WTC11 (cell line): ENCODE results near the gene TNPO1. TPM values are rescaled to one million over a fixed set of nuclear protein-coding genes. Genes with fewer than 3 reads are reported as not detected.

Experiments used
- ATAC-seq: fragments of 200-7000 bp; cut with Tn5 transposase; 2 replicates; pipeline ENCODE4 v1.10.0; 2021; ENCODE audit warnings: mild to moderate bottlenecking, moderate library complexity
- CTCF ChIA-PET: fragments of 300-600 bp; sonication (Branson Sonifier 250); formaldehyde crosslinking; loops from one replicate; lab custom pipeline; 2021; ENCODE audit warnings: antibody characterized with exemption; lab: Charles Lee
- POLR2A ChIA-PET: fragments of 350-600 bp; sonication (Branson Sonifier 250); formaldehyde crosslinking; loops from one replicate; lab custom pipeline; 2021; ENCODE audit warnings: antibody characterized with exemption; lab: Charles Lee
- DNase-seq: peaks from one replicate; pipeline ENCODE4 v3.0.0; 2021; ENCODE audit warnings: low spot score
- H3K27ac Mint-ChIP-seq: 2 replicates; pipeline ENCODE4 v1.8.0; 2021; ENCODE audit warnings: mixed read lengths
- H3K27me3 Mint-ChIP-seq: 2 replicates; pipeline ENCODE4 v1.8.0; 2021; ENCODE audit warnings: low read depth, mild to moderate bottlenecking, moderate library complexity, mixed read lengths
- H3K36me3 Mint-ChIP-seq: 2 replicates; pipeline ENCODE4 v1.8.0; 2021; ENCODE audit warnings: mixed read lengths
- H3K4me1 Mint-ChIP-seq: 2 replicates; pipeline ENCODE4 v1.8.0; 2022; ENCODE audit warnings: mixed read lengths
- H3K4me3 Mint-ChIP-seq: 2 replicates; pipeline ENCODE4 v1.8.0; 2021; ENCODE audit warnings: mild to moderate bottlenecking, moderate library complexity, mixed read lengths
- H3K9me3 Mint-ChIP-seq: 2 replicates; pipeline ENCODE4 v1.8.0; 2021; ENCODE audit warnings: mixed read lengths
- ARID4B ChIP-seq: sonication (generic); formaldehyde crosslinking; IDR thresholded peaks from 2 replicates; pipeline ENCODE4 v1.8.0; 2023; ENCODE audit warnings: missing genetic modification reagents, mild to moderate bottlenecking, borderline replicate concordance
- ATF1 ChIP-seq: sonication (generic); formaldehyde crosslinking; IDR thresholded peaks from 2 replicates; pipeline ENCODE4 v1.8.1; 2023; ENCODE audit warnings: mild to moderate bottlenecking, moderate library complexity, missing genetic modification reagents
- ATF3 ChIP-seq: sonication (generic); formaldehyde crosslinking; conservative IDR thresholded peaks from 2 replicates; pipeline ENCODE4 v1.8.1; 2022; ENCODE audit warnings: mild to moderate bottlenecking, missing genetic modification reagents
- CBFB ChIP-seq: sonication (generic); formaldehyde crosslinking; IDR thresholded peaks from 2 replicates; pipeline ENCODE4 v1.8.1; 2022; ENCODE audit warnings: mild to moderate bottlenecking, low read depth, missing genetic modification reagents
- CREM ChIP-seq: sonication (generic); formaldehyde crosslinking; IDR thresholded peaks from 2 replicates; pipeline ENCODE4 v1.8.1; 2022; ENCODE audit warnings: mild to moderate bottlenecking, missing genetic modification reagents, moderate library complexity
- ERG ChIP-seq: fragments of 250-450 bp; sonication (Bioruptor Pico); IDR thresholded peaks from 2 replicates; pipeline ENCODE4 v1.8.0; 2021; ENCODE audit warnings: mild to moderate bottlenecking
- ESRRA ChIP-seq: sonication (generic); formaldehyde crosslinking; IDR thresholded peaks from 2 replicates; pipeline ENCODE4 v1.8.1; 2022; ENCODE audit warnings: mild to moderate bottlenecking, missing genetic modification reagents, borderline replicate concordance
- ETV6 ChIP-seq: sonication (generic); formaldehyde crosslinking; IDR thresholded peaks from 2 replicates; pipeline ENCODE4 v1.8.1; 2022; ENCODE audit warnings: mild to moderate bottlenecking, missing genetic modification reagents
- FOXK1 ChIP-seq: sonication (generic); formaldehyde crosslinking; IDR thresholded peaks from 2 replicates; pipeline ENCODE4 v1.8.0; 2022; ENCODE audit warnings: mild to moderate bottlenecking, moderate library complexity, missing genetic modification reagents
- FOXP1 ChIP-seq: sonication (generic); formaldehyde crosslinking; IDR thresholded peaks from 2 replicates; pipeline ENCODE4 v1.8.0; 2022; ENCODE audit warnings: missing genetic modification reagents, mild to moderate bottlenecking, moderate library complexity, borderline replicate concordance
- IRF2 ChIP-seq: sonication (generic); formaldehyde crosslinking; IDR thresholded peaks from 2 replicates; pipeline ENCODE4 v1.8.0; 2022; ENCODE audit warnings: low read depth, missing genetic modification reagents, borderline replicate concordance
- JAZF1 ChIP-seq: fragments of 250-450 bp; sonication (Bioruptor Pico); IDR thresholded peaks from 2 replicates; pipeline ENCODE4 v1.9.0; 2021; ENCODE audit warnings: moderate library complexity, mild to moderate bottlenecking, inconsistent platforms
- JUN ChIP-seq: sonication (generic); formaldehyde crosslinking; IDR thresholded peaks from 2 replicates; pipeline ENCODE4 v1.8.0; 2023; ENCODE audit warnings: mild to moderate bottlenecking, missing genetic modification reagents
- MAX ChIP-seq: sonication (generic); formaldehyde crosslinking; IDR thresholded peaks from 2 replicates; pipeline ENCODE4 v1.8.0; 2022; ENCODE audit warnings: mild to moderate bottlenecking, missing genetic modification reagents
- MLX ChIP-seq: sonication (generic); formaldehyde crosslinking; IDR thresholded peaks from 2 replicates; pipeline ENCODE4 v1.8.1; 2023; ENCODE audit warnings: mild to moderate bottlenecking, missing genetic modification reagents, moderate library complexity
- NR1H2 ChIP-seq: sonication (generic); formaldehyde crosslinking; IDR thresholded peaks from 2 replicates; pipeline ENCODE4 v1.9.0; 2021; ENCODE audit warnings: mild to moderate bottlenecking, moderate library complexity, missing genetic modification reagents
- NR2C2 ChIP-seq: sonication (generic); formaldehyde crosslinking; IDR thresholded peaks from 2 replicates; pipeline ENCODE4 v1.8.0; 2022; ENCODE audit warnings: mild to moderate bottlenecking, missing genetic modification reagents
- PREB ChIP-seq: sonication (generic); formaldehyde crosslinking; IDR thresholded peaks from 2 replicates; pipeline ENCODE4 v1.8.1; 2022; ENCODE audit warnings: mild to moderate bottlenecking, missing genetic modification reagents, moderate library complexity, borderline replicate concordance
- PRRX2 ChIP-seq: fragments of 250-450 bp; sonication (Bioruptor Pico); IDR thresholded peaks from 2 replicates; pipeline ENCODE4 v1.8.0; 2021; ENCODE audit warnings: mild to moderate bottlenecking
- RORB ChIP-seq: fragments of 250-450 bp; sonication (Bioruptor Pico); IDR thresholded peaks from 2 replicates; pipeline ENCODE4 v1.9.0; 2021; ENCODE audit warnings: mild to moderate bottlenecking
- TCF7 ChIP-seq: sonication (generic); formaldehyde crosslinking; IDR thresholded peaks from 2 replicates; pipeline ENCODE4 v1.8.0; 2022; ENCODE audit warnings: mild to moderate bottlenecking, low read depth, missing genetic modification reagents, moderate library complexity
- TEAD1 ChIP-seq: sonication (generic); formaldehyde crosslinking; IDR thresholded peaks from 2 replicates; pipeline ENCODE4 v1.8.0; 2022; ENCODE audit warnings: mild to moderate bottlenecking, missing genetic modification reagents
- ZNF232 ChIP-seq: sonication (generic); formaldehyde crosslinking; IDR thresholded peaks from 2 replicates; pipeline ENCODE4 v1.8.0; 2022; ENCODE audit warnings: mild to moderate bottlenecking, missing genetic modification reagents
- ZNF263 ChIP-seq: sonication (generic); formaldehyde crosslinking; IDR thresholded peaks from 2 replicates; pipeline ENCODE4 v1.8.1; 2022; ENCODE audit warnings: low read depth, mild to moderate bottlenecking, moderate library complexity, missing genetic modification reagents
- ZNF416 ChIP-seq: fragments of 250-450 bp; sonication (Bioruptor Pico); IDR thresholded peaks from 2 replicates; pipeline ENCODE4 v1.9.0; 2021; ENCODE audit warnings: mild to moderate bottlenecking, inconsistent platforms
- ZNF423 ChIP-seq: fragments of 250-450 bp; sonication (Bioruptor Pico); IDR thresholded peaks from 2 replicates; pipeline ENCODE4 v2.1.2; 2022; ENCODE audit warnings: mild to moderate bottlenecking, moderate library complexity
- total RNA-seq: library from RNA; stranded (reverse); gene quantifications from 3 replicates; pipeline ENCODE4 v1.2.3, GENCODE V29; 2021

Gene TNPO1
- total RNA-seq, 1 experiment from 2014 or later: 150 TPM

- TF ChIP-seq CREM (CRISPR knock-in tag): 0 out of 2 replicates have a peak, but pooled peaks have one; percentile 6
- TF ChIP-seq TCF7: no peak
- no peak for TF ChIP-seq ATF3
- no peak for TF ChIP-seq ZNF423
- TF ChIP-seq ZNF232 (CRISPR knock-in tag): peak; percentile 94; the same call in 1 of the 2 replicates
- TF ChIP-seq MAX (CRISPR knock-in tag): peak; percentile 26; the same call in 1 of the 2 replicates
- TF ChIP-seq IRF2 (CRISPR knock-in tag): no peak
- TF ChIP-seq FOXP1 (CRISPR knock-in tag): no peak
- TF ChIP-seq TEAD1 (CRISPR knock-in tag): peak; percentile 28; the same call in 1 of the 2 replicates
- TF ChIP-seq ZNF416 (CRISPR knock-in tag): no peak
- TF ChIP-seq CBFB (CRISPR knock-in tag): no peak
- peak; percentile 81; the same call in 1 of the 2 replicates for TF ChIP-seq ATF1 (CRISPR knock-in tag)
- TF ChIP-seq ESRRA: no peak
- peak; percentile 30; the same call in 1 of the 2 replicates for TF ChIP-seq ARID4B (CRISPR knock-in tag)
- no peak for TF ChIP-seq ERG (CRISPR knock-in tag)
Observed at GRCh38 chr5:72816284-72817075, at the start of gene TNPO1 (continued).

- no peaks in the 10 kb centered on the region for H3K9me3 Mint-ChIP-seq
- CTCF ChIA-PET: interaction anchor here (0.8 to 0.9 kb wide), 2 partner anchors 211 to 226 kb away, joined by 3 read pairs; no protein-coding TSS in a partner anchor
- no peaks in the 10 kb centered on the region for H3K4me1 Mint-ChIP-seq
- H3K27ac Mint-ChIP-seq: no peak overlapping the region
- POLR2A ChIA-PET: no interaction called here
- ATAC-seq: peak; percentile 83
- H3K36me3 Mint-ChIP-seq: no peaks in the 10 kb centered on the region
- peak; percentile 19 for DNase-seq
- no peak overlapping the region for H3K4me3 Mint-ChIP-seq
- no peaks in the 10 kb centered on the region for H3K27me3 Mint-ChIP-seq
- TF ChIP-seq JUN (no peak), ETV6 (no peak), ERG (CRISPR knock-in tag) (no peak), NR2C2 (CRISPR knock-in tag) (no peak), PREB (CRISPR knock-in tag) (no peak), JAZF1 (no peak), PRRX2 (CRISPR knock-in tag) (no peak), FOXK1 (CRISPR knock-in tag) (no peak), RORB (CRISPR knock-in tag) (no peak), MLX (CRISPR knock-in tag) (no peak), CREM (CRISPR knock-in tag) (no peak), ZNF263 (CRISPR knock-in tag) (no peak), ATF3 (no peak), NR1H2 (CRISPR knock-in tag) (no peak)
Observed at GRCh38 chr5:72767289-72768010, 49.0 kb upstream of the TNPO1 start.
